ENCODE measurements around the gene POLD2. TPM values are rescaled to one million over a fixed set of nuclear protein-coding genes. Genes with fewer than 3 reads are reported as not detected.

The POLD2 gene
- total RNA-seq, 1 donor from 2014 or later: 147 TPM

DNA sequence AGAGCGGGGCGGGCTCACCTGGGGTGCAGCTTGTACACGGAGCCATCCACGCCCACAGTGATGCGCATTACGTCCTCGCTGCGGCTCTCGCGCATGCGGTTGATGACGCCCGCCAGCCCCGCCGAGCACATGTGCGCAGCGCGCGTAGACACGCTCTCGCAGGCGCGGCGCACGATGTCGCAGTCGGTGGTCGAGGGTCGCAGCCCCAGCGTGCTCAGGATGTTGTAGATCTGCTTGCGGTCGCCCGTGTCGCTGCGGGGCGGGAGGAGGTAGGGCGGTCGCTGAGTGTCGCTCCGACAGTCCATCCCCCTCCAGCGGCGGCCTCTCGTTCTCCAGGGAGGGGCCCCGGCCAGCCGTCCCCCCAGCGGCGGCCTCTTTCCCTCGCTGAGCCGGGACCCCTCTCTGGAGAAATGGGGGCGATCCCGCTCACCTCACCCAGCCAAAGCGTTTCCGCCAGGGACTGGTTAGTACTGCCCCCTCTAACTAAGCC lies 22.2 kb upstream of the POLD2 start:
- no peaks in the 10 kb centered on the region for H3K27me3 Mint-ChIP-seq
- H3K4me3 Mint-ChIP-seq: peak overlapping the region; percentile 78
- CTCF ChIA-PET: no interaction called here
- no peaks in the 10 kb centered on the region for H3K36me3 Mint-ChIP-seq (ENCODE audit: low read depth)
- H3K9me3 Mint-ChIP-seq: no peaks in the 10 kb centered on the region
- intact Hi-C loops (cut with micrococcal nuclease): no loop called here
- peaks cover 14% of the 10 kb centered on the region for H3K4me1 Mint-ChIP-seq
- TF ChIP-seq, protein P1, sequence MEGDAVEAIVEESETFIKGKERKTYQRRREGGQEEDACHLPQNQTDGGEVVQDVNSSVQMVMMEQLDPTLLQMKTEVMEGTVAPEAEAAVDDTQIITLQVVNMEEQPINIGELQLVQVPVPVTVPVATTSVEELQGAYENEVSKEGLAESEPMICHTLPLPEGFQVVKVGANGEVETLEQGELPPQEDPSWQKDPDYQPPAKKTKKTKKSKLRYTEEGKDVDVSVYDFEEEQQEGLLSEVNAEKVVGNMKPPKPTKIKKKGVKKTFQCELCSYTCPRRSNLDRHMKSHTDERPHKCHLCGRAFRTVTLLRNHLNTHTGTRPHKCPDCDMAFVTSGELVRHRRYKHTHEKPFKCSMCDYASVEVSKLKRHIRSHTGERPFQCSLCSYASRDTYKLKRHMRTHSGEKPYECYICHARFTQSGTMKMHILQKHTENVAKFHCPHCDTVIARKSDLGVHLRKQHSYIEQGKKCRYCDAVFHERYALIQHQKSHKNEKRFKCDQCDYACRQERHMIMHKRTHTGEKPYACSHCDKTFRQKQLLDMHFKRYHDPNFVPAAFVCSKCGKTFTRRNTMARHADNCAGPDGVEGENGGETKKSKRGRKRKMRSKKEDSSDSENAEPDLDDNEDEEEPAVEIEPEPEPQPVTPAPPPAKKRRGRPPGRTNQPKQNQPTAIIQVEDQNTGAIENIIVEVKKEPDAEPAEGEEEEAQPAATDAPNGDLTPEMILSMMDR (IDR thresholded peaks at IDR 0.05): no peak
- POLR2A ChIA-PET: no interaction called here
- H3K27ac Mint-ChIP-seq: no peak overlapping the region
- DNase-seq (peak; percentile 37), ATAC-seq (ENCODE audit: low read depth) (peak; percentile 13)

DNA sequence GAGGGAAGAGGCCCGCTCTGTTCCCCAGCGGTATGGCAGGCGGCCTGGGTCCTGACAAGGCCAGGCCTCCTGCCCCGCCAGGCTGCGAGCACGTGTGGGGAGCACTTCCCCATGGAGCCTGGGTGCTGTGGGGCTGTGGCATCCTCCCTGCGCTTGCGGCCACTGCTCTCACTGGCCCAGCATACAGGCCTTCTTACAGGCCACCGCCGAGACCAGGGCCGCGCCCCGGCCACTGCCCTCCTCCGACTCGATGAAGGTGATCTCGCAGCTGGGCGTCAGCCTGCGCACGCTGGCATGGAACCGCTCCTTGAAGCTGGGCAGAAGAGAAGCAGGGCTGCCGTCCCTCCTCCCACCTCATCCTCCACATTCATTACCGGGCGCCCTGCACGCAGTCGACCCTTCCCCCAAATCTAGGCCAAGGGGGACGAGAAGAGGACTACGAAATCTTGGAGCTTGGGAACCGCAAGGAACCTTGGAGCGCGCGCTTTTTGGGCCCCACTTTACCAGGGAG lies 21.7 kb upstream of the POLD2 start:
- DNase-seq (no peak), ATAC-seq (ENCODE audit: low read depth) (no peak)
- Mint-ChIP-seq H3K27me3 (no peaks in the 10 kb centered on the region), H3K36me3 (ENCODE audit: low read depth) (no peaks in the 10 kb centered on the region), H3K9me3 (no peaks in the 10 kb centered on the region), H3K4me1 (peaks cover 11% of the 10 kb centered on the region), H3K4me3 (peak overlapping the region; percentile 78), H3K27ac (no peak overlapping the region)
- CTCF ChIA-PET: no interaction called here
- intact Hi-C loops (cut with micrococcal nuclease): no loop called here
- POLR2A ChIA-PET: no interaction called here
- TF ChIP-seq, protein P1 (IDR thresholded peaks at IDR 0.05): no peak

DNA sequence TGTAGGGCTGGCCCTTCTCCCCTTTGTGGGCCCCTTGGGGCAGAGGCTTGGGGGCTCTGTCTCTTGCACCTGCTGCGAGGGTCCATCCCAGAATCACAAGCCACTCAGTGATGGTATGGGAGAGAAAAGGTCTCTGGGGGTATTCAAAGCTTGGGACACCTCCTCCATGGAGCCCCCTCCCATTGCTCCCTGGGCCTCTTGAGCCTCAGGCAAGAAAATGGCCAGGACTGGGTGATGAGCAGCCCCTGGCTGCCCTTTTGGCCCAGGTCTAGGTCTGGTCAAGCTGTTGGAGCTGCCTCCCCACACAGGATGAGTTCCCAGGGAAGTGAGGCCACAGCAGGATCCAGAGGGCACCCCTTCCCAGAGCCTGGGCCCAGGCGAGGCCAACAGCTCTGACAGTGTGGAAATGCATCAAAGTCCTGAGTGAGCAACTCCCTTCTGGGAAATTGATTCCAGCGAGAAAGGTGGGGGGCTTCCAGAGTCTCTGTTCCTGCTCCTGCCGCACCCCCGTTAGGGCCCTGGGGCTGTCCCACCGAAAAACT lies 21.1 kb upstream of the POLD2 start:
- CTCF ChIA-PET: no interaction called here
- POLR2A ChIA-PET: no interaction called here
- Mint-ChIP-seq H3K4me3 (no peak overlapping the region), H3K4me1 (peaks cover 11% of the 10 kb centered on the region), H3K36me3 (ENCODE audit: low read depth) (no peaks in the 10 kb centered on the region), H3K9me3 (no peaks in the 10 kb centered on the region), H3K27me3 (no peaks in the 10 kb centered on the region), H3K27ac (no peak overlapping the region)
- intact Hi-C loops (cut with micrococcal nuclease): no loop called here
- TF ChIP-seq, protein P1 (IDR thresholded peaks at IDR 0.05): no peak
- DNase-seq: no peak
- no peak for ATAC-seq (ENCODE audit: low read depth)

DNA sequence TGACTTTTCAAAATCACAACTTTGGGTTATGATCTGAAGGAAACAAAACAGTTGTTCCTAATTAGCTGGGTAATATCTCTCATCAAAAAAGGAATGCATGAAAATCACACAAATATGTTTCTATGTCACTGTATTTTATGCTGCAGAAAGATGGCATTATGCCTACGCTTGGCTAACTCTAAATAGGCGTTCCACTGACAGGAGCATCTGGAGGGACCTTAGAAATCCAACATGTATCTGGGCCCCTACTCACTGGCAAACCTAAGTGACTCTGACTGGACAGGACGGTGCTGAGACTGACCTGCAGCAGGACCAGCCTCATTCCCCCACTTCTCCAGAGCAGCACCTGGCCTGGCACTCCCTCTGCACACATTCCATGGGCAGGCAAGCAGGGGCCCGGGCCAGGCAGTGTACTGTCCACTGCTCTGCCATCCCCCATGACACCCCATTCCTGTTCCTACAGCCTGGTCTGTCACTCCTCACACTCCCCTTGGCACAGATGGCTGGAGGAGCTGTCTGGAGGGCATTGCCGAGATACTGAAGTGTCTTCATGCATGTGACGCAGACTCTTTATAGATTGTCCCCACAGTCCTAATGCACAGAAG lies 20.4 kb upstream of the POLD2 start:
- H3K27ac Mint-ChIP-seq: no peak overlapping the region
- ATAC-seq (ENCODE audit: low read depth) (no peak), DNase-seq (no peak)
- ChIA-PET CTCF (no interaction called here), POLR2A (no interaction called here)
- TF ChIP-seq, protein P1 (IDR thresholded peaks at IDR 0.05): no peak
- H3K36me3 Mint-ChIP-seq (ENCODE audit: low read depth): no peaks in the 10 kb centered on the region
- intact Hi-C loops (cut with micrococcal nuclease): no loop called here
- no peaks in the 10 kb centered on the region for H3K9me3 Mint-ChIP-seq
- H3K4me3 Mint-ChIP-seq: no peak overlapping the region
- no peaks in the 10 kb centered on the region for H3K27me3 Mint-ChIP-seq
- peaks cover 11% of the 10 kb centered on the region for H3K4me1 Mint-ChIP-seq

DNA sequence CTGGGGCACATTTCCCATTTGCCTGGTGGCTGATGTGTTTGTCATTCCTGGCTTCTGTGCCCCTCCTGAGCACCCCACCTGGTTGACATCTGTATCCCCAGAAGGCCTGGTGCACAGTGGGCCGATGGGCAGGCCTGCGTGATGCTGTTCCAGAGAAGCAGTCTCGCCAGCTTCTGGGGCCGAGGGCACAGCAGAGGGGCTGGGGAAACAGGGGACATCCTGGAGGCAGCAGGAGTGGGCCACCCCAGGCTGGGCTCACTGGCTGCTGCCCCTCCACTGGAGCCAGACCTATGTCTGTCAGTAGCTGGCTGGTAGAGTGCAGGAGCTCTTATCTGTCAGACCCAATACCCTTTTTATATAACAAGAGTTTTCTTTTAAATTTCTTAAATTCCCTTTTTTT lies 18.7 kb upstream of the POLD2 start:
- no peak overlapping the region for H3K4me3 Mint-ChIP-seq
- ATAC-seq (ENCODE audit: low read depth) (no peak), DNase-seq (no peak)
- no peaks in the 10 kb centered on the region for H3K27me3 Mint-ChIP-seq
- no peaks in the 10 kb centered on the region for H3K36me3 Mint-ChIP-seq (ENCODE audit: low read depth)
- ChIA-PET CTCF (no interaction called here), POLR2A (interaction anchor here (0.5 kb wide), 1 partner anchor 42 kb away, joined by 3 read pairs; no protein-coding TSS in a partner anchor)
- H3K4me1 Mint-ChIP-seq: peaks cover 11% of the 10 kb centered on the region
- TF ChIP-seq, protein P1 (IDR thresholded peaks at IDR 0.05): no peak
- no peaks in the 10 kb centered on the region for H3K9me3 Mint-ChIP-seq
- intact Hi-C loops (cut with micrococcal nuclease): no loop called here
- H3K27ac Mint-ChIP-seq: no peak overlapping the region
